Lower lobe of right lung (tissue), 2 donors: ENCODE data around the gene ANKRD10. TPM values are rescaled to one million over a fixed set of nuclear protein-coding genes. Genes with fewer than 3 reads are reported as not detected.
"Not testable (repeated sequence)": the region's sequence is repeated elsewhere in the genome, so short reads cannot be mapped to it uniquely, and the experiment has no call there.

Experiments
- ATAC-seq, 2 donors: fragments of 200-7000 bp; cut with Tn5 transposase; one replicate each; pipeline ENCODE4 v1.9.1; 2020 to 2022; ENCODE audit warnings: mild to moderate bottlenecking in 2 of 2, moderate library complexity in 2 of 2
- DNase-seq: peaks from one replicate; pipeline ENCODE4 v3.0.0-alpha.2; 2020
- H3K27ac ChIP-seq: fragments of 200-600 bp; one replicate; pipeline ENCODE4 v1.8.0; 2022
- H3K27me3 ChIP-seq: fragments of 200-600 bp; one replicate; pipeline ENCODE4 v1.8.0; 2022; ENCODE audit warnings: low read depth
- H3K36me3 ChIP-seq: fragments of 200-600 bp; one replicate; pipeline ENCODE4 v1.8.0; 2022; ENCODE audit warnings: mild to moderate bottlenecking
- H3K4me1 ChIP-seq: fragments of 200-600 bp; one replicate; pipeline ENCODE4 v1.8.0; 2022
- H3K4me3 ChIP-seq: fragments of 200-600 bp; one replicate; pipeline ENCODE4 v1.8.0; 2022; ENCODE audit warnings: mild to moderate bottlenecking
- H3K9me3 ChIP-seq: fragments of 200-600 bp; one replicate; pipeline ENCODE4 v1.8.0; 2022
- intact Hi-C: fragments of 100-400 bp; cut with DNase I; formaldehyde crosslinking; loops from one replicate; pipeline ENCODE4 v1.11.0; 2022
- total RNA-seq: library from RNA; stranded (reverse); fragmentation: NEBNext Ultra II Directional; extraction: Animal tissue kit (Norgen Biotek cat#: 25700); gene quantifications from one replicate; pipeline ENCODE4 v1.2.1, GENCODE V29; 2021
- TF ChIP-seq, protein P1 (sequence below): fragments of 200-600 bp; IDR thresholded peaks from one replicate; pipeline ENCODE4 v1.8.0; 2022; ENCODE audit warnings: antibody characterized with exemption, mild to moderate bottlenecking
- donor health status: DM: no; HTN: yes; CAD: no; lungs with severe emphysema.

The ANKRD10 gene
- total RNA-seq, 1 donor from 2014 or later, result 132 TPM

DNA sequence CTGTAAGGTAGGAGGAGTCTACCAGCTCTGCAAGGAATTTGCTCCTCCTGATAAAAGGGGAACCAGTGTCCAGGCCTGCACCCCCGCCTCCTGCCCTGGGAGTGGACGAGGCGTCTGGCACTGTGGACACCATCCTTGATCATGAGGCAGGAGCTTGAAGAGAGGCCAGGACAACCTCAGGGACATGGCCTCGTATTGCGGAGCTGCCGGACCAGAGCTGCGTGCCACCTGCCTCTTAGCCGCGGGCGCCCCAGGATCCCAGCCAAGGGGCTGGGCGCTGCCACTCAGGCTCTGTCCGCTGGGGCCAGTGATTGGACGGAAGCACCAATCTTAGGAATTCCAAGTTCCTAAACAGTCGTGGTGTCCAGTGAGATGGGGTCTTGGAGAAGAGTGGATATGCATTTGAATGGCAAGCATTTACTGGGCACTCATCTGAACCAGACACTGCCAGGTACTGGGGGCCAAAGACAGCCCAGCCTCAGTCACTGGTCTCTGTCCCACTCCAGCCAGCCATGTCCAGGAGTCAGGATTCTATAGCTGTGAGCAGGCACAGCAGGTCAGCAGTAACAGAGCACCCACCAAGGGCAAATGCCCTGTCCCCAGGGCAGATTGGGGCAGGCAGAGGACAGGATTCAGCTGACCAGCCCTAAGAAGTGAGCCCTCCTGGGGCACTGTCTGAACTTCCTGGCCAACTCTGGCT, 39.1 kb upstream of the ANKRD10 start:
- no peak for ATAC-seq
- no peak overlapping the region for H3K4me3 ChIP-seq
- TF ChIP-seq, protein P1, sequence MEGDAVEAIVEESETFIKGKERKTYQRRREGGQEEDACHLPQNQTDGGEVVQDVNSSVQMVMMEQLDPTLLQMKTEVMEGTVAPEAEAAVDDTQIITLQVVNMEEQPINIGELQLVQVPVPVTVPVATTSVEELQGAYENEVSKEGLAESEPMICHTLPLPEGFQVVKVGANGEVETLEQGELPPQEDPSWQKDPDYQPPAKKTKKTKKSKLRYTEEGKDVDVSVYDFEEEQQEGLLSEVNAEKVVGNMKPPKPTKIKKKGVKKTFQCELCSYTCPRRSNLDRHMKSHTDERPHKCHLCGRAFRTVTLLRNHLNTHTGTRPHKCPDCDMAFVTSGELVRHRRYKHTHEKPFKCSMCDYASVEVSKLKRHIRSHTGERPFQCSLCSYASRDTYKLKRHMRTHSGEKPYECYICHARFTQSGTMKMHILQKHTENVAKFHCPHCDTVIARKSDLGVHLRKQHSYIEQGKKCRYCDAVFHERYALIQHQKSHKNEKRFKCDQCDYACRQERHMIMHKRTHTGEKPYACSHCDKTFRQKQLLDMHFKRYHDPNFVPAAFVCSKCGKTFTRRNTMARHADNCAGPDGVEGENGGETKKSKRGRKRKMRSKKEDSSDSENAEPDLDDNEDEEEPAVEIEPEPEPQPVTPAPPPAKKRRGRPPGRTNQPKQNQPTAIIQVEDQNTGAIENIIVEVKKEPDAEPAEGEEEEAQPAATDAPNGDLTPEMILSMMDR, result no peak
- no peak for DNase-seq
- no peaks in the 10 kb centered on the region for H3K4me1 ChIP-seq
- no peaks in the 10 kb centered on the region for H3K36me3 ChIP-seq
- H3K27me3 ChIP-seq, result no peaks in the 10 kb centered on the region
- H3K27ac ChIP-seq, result no peak overlapping the region
- intact Hi-C loops, result no loop called here
- no peaks in the 10 kb centered on the region for H3K9me3 ChIP-seq

DNA sequence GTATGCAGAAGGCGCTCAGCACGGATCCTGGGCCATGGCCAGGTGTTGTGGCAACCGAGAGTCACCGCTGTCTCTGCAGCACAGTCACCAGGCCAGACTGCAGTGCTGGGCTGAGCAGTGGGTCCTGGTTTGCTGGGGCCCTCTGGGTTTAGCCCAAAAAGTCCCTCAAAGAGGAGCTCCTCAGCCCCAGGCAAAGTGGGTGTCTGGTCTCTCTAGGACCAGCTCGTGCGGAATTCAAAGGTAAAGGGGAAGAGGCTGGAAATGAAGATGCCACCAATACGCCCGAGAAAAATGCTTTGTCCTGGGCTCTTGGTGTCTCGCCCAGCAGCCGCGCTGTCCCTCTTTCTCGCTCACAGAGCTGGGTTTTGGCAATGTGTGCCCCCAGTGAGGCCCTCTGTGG, 38.5 kb upstream of the ANKRD10 start:
- H3K4me3 ChIP-seq, result no peak overlapping the region
- no peak for ATAC-seq
- DNase-seq, result no peak
- no peaks in the 10 kb centered on the region for H3K36me3 ChIP-seq
- no peaks in the 10 kb centered on the region for H3K27me3 ChIP-seq
- H3K4me1 ChIP-seq, result no peaks in the 10 kb centered on the region
- no peak overlapping the region for H3K27ac ChIP-seq
- intact Hi-C loops, result no loop called here
- TF ChIP-seq, protein P1, result no peak
- no peaks in the 10 kb centered on the region for H3K9me3 ChIP-seq

DNA sequence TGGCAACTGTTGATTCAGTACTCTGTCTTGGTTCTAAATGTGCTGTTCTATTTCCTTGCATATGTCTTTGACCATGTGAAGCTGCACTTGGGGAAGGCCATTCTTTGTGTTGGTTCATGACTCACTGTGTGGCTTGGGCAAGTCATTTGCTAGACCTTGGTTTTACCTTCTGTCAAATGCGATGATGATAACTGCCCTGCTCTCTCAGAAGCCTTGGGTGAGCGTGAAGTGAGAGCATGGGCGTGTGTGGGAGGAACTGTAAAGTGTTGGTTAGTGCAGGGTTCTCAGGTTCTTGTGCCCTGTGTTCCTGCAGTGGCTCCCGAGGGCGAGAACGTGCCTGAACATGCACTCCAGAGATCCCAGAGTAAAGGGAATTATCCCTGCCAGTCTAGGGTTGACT, 37.3 kb upstream of the ANKRD10 start:
- ATAC-seq, DNase-seq, H3K4me3 ChIP-seq, H3K4me1 ChIP-seq, H3K27me3 ChIP-seq, H3K9me3 ChIP-seq, H3K36me3 ChIP-seq, intact Hi-C loops, H3K27ac ChIP-seq: not testable (repeated sequence)

DNA sequence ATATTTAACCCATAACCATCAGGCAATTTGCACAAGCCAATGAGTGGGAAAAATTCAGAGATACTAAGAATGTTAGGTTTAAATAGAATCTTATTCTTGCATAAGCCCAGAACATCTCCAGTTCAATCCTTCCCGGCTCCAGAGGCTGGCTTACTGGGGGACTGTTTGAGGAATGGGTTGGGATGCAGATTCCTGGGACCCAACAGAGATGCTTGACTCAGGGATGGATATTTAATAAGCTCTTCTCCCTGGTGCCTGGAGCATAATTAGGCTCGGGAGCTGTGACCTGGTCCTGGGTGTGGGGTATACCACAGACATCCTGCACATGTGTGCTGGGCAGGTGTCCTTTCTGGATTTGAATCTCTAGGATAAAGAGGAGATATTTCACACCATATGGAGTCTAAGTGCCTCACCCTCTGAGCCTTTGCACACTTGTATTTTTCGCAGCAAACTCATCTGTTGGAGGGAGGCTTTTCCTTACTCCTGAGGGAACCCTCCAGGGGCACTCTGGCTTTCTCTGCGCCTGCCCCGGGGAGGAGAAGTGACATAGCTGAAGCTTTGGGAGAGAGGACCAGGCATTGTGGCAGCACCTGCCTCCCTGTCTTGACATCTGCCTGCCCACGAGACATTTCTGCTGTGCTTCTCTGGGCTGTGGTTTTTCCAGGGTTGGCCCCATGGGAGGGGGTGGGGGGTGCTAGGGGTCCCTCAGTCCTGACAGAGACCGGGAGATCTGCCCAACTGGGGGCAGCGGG, 36.1 kb upstream of the ANKRD10 start:
- no peak overlapping the region for H3K4me3 ChIP-seq
- TF ChIP-seq, protein P1, result no peak
- intact Hi-C loops, result no loop called here
- no peaks in the 10 kb centered on the region for H3K36me3 ChIP-seq
- DNase-seq, result no peak
- H3K27ac ChIP-seq, result no peak overlapping the region
- H3K4me1 ChIP-seq, result no peaks in the 10 kb centered on the region
- H3K9me3 ChIP-seq, result no peaks in the 10 kb centered on the region
- H3K27me3 ChIP-seq, result no peaks in the 10 kb centered on the region
- no peak for ATAC-seq

DNA sequence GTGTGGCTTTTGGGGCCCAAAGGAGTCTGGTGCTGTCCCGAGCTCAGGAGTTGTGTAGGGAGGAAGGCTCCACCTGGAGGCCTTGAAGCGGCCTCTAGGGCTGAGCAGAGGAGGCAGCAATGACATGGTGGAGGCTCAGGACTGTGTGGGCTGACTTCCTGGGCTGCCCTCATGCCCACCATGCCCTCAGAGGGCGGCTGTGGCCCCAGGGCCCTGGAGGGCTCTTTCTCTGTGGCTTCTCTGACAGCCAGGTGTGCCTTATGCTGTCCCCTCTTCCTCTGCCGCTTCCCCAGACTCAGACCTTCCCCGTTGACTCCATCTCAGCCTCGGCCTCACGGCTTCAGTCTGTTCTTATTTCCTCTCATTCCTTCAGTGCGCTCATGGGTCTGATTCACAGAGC, 35.5 kb upstream of the ANKRD10 start:
- Histone ChIP-seq H3K27ac (no peak overlapping the region), H3K27me3 (no peaks in the 10 kb centered on the region), H3K4me1 (no peaks in the 10 kb centered on the region), H3K4me3 (no peak overlapping the region), H3K9me3 (no peaks in the 10 kb centered on the region), H3K36me3 (no peaks in the 10 kb centered on the region)
- TF ChIP-seq, protein P1, result no peak
- intact Hi-C loops, result no loop called here
- no peak for ATAC-seq
- DNase-seq, result no peak

DNA sequence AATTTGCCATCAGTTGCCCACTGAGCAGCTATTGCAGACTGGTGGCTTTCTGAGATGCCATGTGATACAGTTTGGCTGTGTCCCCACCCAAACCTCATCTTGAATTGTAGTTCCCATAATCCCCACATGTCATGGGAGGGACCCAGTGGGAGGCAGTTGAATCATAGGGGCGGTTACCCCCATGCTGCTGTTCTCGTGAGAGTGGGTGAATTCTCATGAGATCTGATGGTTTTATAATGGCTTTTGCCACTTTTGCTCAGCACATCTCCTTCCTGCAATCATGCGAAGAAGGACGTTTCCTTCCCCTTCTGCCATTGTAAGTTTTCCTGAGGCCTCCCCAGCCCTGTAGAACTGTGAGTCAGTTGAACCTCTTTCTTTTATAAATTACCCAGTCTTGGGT, 34.8 kb upstream of the ANKRD10 start:
- no peak overlapping the region for H3K4me3 ChIP-seq
- TF ChIP-seq, protein P1, result no peak
- no peak overlapping the region for H3K27ac ChIP-seq
- ATAC-seq (no peak), DNase-seq (no peak)
- H3K4me1 ChIP-seq, result no peaks in the 10 kb centered on the region
- intact Hi-C loops, result no loop called here
- H3K36me3 ChIP-seq, result no peaks in the 10 kb centered on the region
- H3K27me3 ChIP-seq, result no peaks in the 10 kb centered on the region
- no peaks in the 10 kb centered on the region for H3K9me3 ChIP-seq
